ENCODE data around the gene ZBTB39. TPM values are rescaled to one million over a fixed set of nuclear protein-coding genes. Genes with fewer than 3 reads are reported as not detected.

Gene ZBTB39
- total RNA-seq, 1 experiment from 2014 or later, result 5.8 TPM

GRCh38 chr12:57048423-57049118 lies 42.2 kb upstream of the ZBTB39 start:
- in situ Hi-C loops (cut with HindIII; ENCODE audit: low pct_unique_long_range_greater_than_20kb, low sequenced_read_pairs) (no loop called here), intact Hi-C loops (cut with micrococcal nuclease; ENCODE audit: unreplicated experiment) (no loop called here)
- Histone ChIP-seq H3K9me3 (ENCODE audit: control insufficient read depth, insufficient read depth, low read depth, low read length) (no peaks in the 10 kb centered on the region), H3K4me3 (ENCODE audit: low read depth in 2 of 2, low read length in 2 of 2) (no peak overlapping the region), H3K27ac (ENCODE audit: low read length) (no peak overlapping the region), H3K27me3 (ENCODE audit: control insufficient read depth, insufficient read depth, low read length) (peaks cover 10% of the 10 kb centered on the region), H3K36me3 (ENCODE audit: control insufficient read depth, insufficient read depth, low read length) (no peaks in the 10 kb centered on the region), H3K4me1 (ENCODE audit: control insufficient read depth, insufficient read depth, low read length) (no peaks in the 10 kb centered on the region)
- DNase-seq (ENCODE audit: low read depth, low spot score) (no peak), ATAC-seq (no peak)
- BruUV-seq (replicated peaks), result no TSS peak
- POLR2A ChIA-PET, result interaction anchor here (0.6 kb wide), 1 partner anchor 264 kb away, joined by 5 read pairs; no protein-coding TSS in a partner anchor
- CTCF ChIA-PET, result interaction anchor here (0.6 kb wide), 2 partner anchors 50 to 165 kb away, joined by 3 read pairs; no protein-coding TSS in a partner anchor
- TF ChIP-seq REST (IDR thresholded peaks at IDR 0.05; ENCODE audit: insufficient read depth in 1 of 2, low read depth in 2 of 2, low read length in 1 of 2), result no peak
- no peak for TF ChIP-seq POLR2AphosphoS5 (IDR thresholded peaks at IDR 0.05; ENCODE audit: low read depth, low read length)

- no peaks in the 10 kb centered on the region for H3K36me3 ChIP-seq (ENCODE audit: control insufficient read depth, insufficient read depth, low read length)
- no peak overlapping the region for H3K4me3 ChIP-seq (ENCODE audit: low read depth in 2 of 2, low read length in 2 of 2)
- no TSS peak for BruUV-seq (replicated peaks)
- in situ Hi-C loops (cut with HindIII; ENCODE audit: low pct_unique_long_range_greater_than_20kb, low sequenced_read_pairs) (no loop called here), intact Hi-C loops (cut with micrococcal nuclease; ENCODE audit: unreplicated experiment) (no loop called here)
- no peak overlapping the region for H3K27ac ChIP-seq (ENCODE audit: low read length)
- POLR2A ChIA-PET, result interaction anchor here (0.6 kb wide), 1 partner anchor 264 kb away, joined by 5 read pairs; no protein-coding TSS in a partner anchor
- H3K4me1 ChIP-seq (ENCODE audit: control insufficient read depth, insufficient read depth, low read length), result no peaks in the 10 kb centered on the region
- H3K9me3 ChIP-seq (ENCODE audit: control insufficient read depth, insufficient read depth, low read depth, low read length), result no peaks in the 10 kb centered on the region
- peaks cover 12% of the 10 kb centered on the region for H3K27me3 ChIP-seq (ENCODE audit: control insufficient read depth, insufficient read depth, low read length)
- DNase-seq (ENCODE audit: low read depth, low spot score) (no peak), ATAC-seq (no peak)
- no peak for TF ChIP-seq REST (IDR thresholded peaks at IDR 0.05; ENCODE audit: insufficient read depth in 1 of 2, low read depth in 2 of 2, low read length in 1 of 2)
- no peak for TF ChIP-seq SIN3A (IDR thresholded peaks at IDR 0.05; ENCODE audit: borderline replicate concordance, insufficient read depth, low read depth, low read length)
- TF ChIP-seq, protein P1, sequence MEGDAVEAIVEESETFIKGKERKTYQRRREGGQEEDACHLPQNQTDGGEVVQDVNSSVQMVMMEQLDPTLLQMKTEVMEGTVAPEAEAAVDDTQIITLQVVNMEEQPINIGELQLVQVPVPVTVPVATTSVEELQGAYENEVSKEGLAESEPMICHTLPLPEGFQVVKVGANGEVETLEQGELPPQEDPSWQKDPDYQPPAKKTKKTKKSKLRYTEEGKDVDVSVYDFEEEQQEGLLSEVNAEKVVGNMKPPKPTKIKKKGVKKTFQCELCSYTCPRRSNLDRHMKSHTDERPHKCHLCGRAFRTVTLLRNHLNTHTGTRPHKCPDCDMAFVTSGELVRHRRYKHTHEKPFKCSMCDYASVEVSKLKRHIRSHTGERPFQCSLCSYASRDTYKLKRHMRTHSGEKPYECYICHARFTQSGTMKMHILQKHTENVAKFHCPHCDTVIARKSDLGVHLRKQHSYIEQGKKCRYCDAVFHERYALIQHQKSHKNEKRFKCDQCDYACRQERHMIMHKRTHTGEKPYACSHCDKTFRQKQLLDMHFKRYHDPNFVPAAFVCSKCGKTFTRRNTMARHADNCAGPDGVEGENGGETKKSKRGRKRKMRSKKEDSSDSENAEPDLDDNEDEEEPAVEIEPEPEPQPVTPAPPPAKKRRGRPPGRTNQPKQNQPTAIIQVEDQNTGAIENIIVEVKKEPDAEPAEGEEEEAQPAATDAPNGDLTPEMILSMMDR (IDR thresholded peaks at IDR 0.05), result no peak
- no peak for TF ChIP-seq POLR2AphosphoS5 (IDR thresholded peaks at IDR 0.05; ENCODE audit: low read depth, low read length)
- CTCF ChIA-PET, result interaction anchor here (0.5 to 0.6 kb wide), 2 partner anchors 49 to 126 kb away, joined by 3 read pairs; no protein-coding TSS in a partner anchor
Measured at GRCh38 chr12:57047981-57048380, 41.6 kb upstream of the ZBTB39 start.
